Nephron (organoid): ENCODE measurements around the gene GALNTL6.

Source experiments
- H3K27ac Mint-ChIP-seq, 3 experiments: 2 replicates each; pipeline ENCODE4 v1.8.0; 2020; ENCODE audit warnings: mixed read lengths in 3 of 3, mild to moderate bottlenecking in 2 of 3, moderate library complexity in 1 of 3
- H3K27me3 Mint-ChIP-seq: 2 replicates; pipeline ENCODE4 v1.8.0; 2021; ENCODE audit warnings: low read depth, mild to moderate bottlenecking, moderate library complexity, mixed read lengths
- H3K36me3 Mint-ChIP-seq: 2 replicates; pipeline ENCODE4 v1.8.0; 2020; ENCODE audit warnings: low read depth, mixed read lengths
- H3K4me1 Mint-ChIP-seq: 2 replicates; pipeline ENCODE4 v1.8.0; 2020; ENCODE audit warnings: mixed read lengths
- H3K4me3 Mint-ChIP-seq, 3 experiments: 2 replicates each; pipeline ENCODE4 v1.8.0; 2020; ENCODE audit warnings: mild to moderate bottlenecking in 3 of 3, mixed read lengths in 3 of 3, moderate library complexity in 2 of 3
- H3K9me3 Mint-ChIP-seq: 2 replicates; pipeline ENCODE4 v1.8.0; 2020; ENCODE audit warnings: mixed read lengths
- CTCF ChIP-seq, 3 experiments: fragments of 200-600 bp; sonication (generic); IDR thresholded peaks; one replicate each; pipeline ENCODE4 v1.5.0; 2021; ENCODE audit warnings: antibody characterized with exemption in 3 of 3; ENCODE audit not compliant: unreplicated experiment in 3 of 3

The GALNTL6 gene

GRCh38 chr4:172007889-172008288 lies 194.7 kb downstream of the GALNTL6 start:
- no peaks in the 10 kb centered on the region for H3K27me3 Mint-ChIP-seq
- no peak for TF ChIP-seq CTCF (IDR thresholded peaks at IDR 0.05; ENCODE audit: unreplicated experiment in 3 of 3)
- H3K4me3 Mint-ChIP-seq = no peak overlapping the region
- no peaks in the 10 kb centered on the region for H3K4me1 Mint-ChIP-seq
- H3K27ac Mint-ChIP-seq = no peak overlapping the region
- no peaks in the 10 kb centered on the region for H3K9me3 Mint-ChIP-seq
- no peaks in the 10 kb centered on the region for H3K36me3 Mint-ChIP-seq

- no peaks in the 10 kb centered on the region for H3K4me1 Mint-ChIP-seq
- no peak overlapping the region for H3K4me3 Mint-ChIP-seq
- no peak for TF ChIP-seq CTCF (IDR thresholded peaks at IDR 0.05; ENCODE audit: unreplicated experiment in 3 of 3)
- H3K36me3 Mint-ChIP-seq = no peaks in the 10 kb centered on the region
- H3K27me3 Mint-ChIP-seq = no peaks in the 10 kb centered on the region
- no peak overlapping the region for H3K27ac Mint-ChIP-seq
- H3K9me3 Mint-ChIP-seq = peaks cover 3% of the 10 kb centered on the region
Observed at GRCh38 chr4:172009446-172010230, 196.4 kb downstream of the GALNTL6 start.

GRCh38 chr4:172011196-172011595 lies 198.0 kb downstream of the GALNTL6 start:
- Mint-ChIP-seq H3K27me3 (no peaks in the 10 kb centered on the region), H3K4me1 (no peaks in the 10 kb centered on the region), H3K9me3 (peaks cover 5% of the 10 kb centered on the region), H3K36me3 (no peaks in the 10 kb centered on the region), H3K27ac (no peak overlapping the region), H3K4me3 (no peak overlapping the region)
- TF ChIP-seq CTCF (IDR thresholded peaks at IDR 0.05; ENCODE audit: unreplicated experiment in 3 of 3) = no peak

- Mint-ChIP-seq H3K36me3 (no peaks in the 10 kb centered on the region), H3K9me3 (peaks cover 6% of the 10 kb centered on the region), H3K27ac (no peak overlapping the region), H3K4me3 (no peak overlapping the region), H3K27me3 (no peaks in the 10 kb centered on the region), H3K4me1 (no peaks in the 10 kb centered on the region)
- TF ChIP-seq CTCF (IDR thresholded peaks at IDR 0.05; ENCODE audit: unreplicated experiment in 3 of 3) = no peak
Observed at GRCh38 chr4:172018358-172018757, 205.2 kb downstream of the GALNTL6 start.

GRCh38 chr4:172035562-172035961 lies 222.4 kb downstream of the GALNTL6 start:
- no peaks in the 10 kb centered on the region for H3K9me3 Mint-ChIP-seq
- TF ChIP-seq CTCF (IDR thresholded peaks at IDR 0.05; ENCODE audit: unreplicated experiment in 3 of 3) = no peak
- H3K4me1 Mint-ChIP-seq = no peaks in the 10 kb centered on the region
- H3K27me3 Mint-ChIP-seq = no peaks in the 10 kb centered on the region
- no peaks in the 10 kb centered on the region for H3K36me3 Mint-ChIP-seq
- no peak overlapping the region for H3K27ac Mint-ChIP-seq
- H3K4me3 Mint-ChIP-seq = no peak overlapping the region

GRCh38 chr4:172040766-172041165 lies 227.6 kb downstream of the GALNTL6 start:
- H3K4me3 Mint-ChIP-seq = no peak overlapping the region
- H3K27ac Mint-ChIP-seq = no peak overlapping the region
- H3K9me3 Mint-ChIP-seq = no peaks in the 10 kb centered on the region
- H3K27me3 Mint-ChIP-seq = no peaks in the 10 kb centered on the region
- H3K36me3 Mint-ChIP-seq = no peaks in the 10 kb centered on the region
- TF ChIP-seq CTCF (IDR thresholded peaks at IDR 0.05; ENCODE audit: unreplicated experiment in 3 of 3) = no peak
- no peaks in the 10 kb centered on the region for H3K4me1 Mint-ChIP-seq
